ENCODE data around the gene EPOP. TPM values are rescaled to one million over a fixed set of nuclear protein-coding genes. Genes with fewer than 3 reads are reported as not detected.
A peak's percentile ranks its signal among the peaks of the same experiment; 100 is the strongest.

The EPOP gene
- total and polyA plus RNA-seq, 2 of the 13 experiments (the other 11 are each of a cell fraction or from before 2014, with no cell fraction given), result 14.7 to 37.8 TPM

DNA sequence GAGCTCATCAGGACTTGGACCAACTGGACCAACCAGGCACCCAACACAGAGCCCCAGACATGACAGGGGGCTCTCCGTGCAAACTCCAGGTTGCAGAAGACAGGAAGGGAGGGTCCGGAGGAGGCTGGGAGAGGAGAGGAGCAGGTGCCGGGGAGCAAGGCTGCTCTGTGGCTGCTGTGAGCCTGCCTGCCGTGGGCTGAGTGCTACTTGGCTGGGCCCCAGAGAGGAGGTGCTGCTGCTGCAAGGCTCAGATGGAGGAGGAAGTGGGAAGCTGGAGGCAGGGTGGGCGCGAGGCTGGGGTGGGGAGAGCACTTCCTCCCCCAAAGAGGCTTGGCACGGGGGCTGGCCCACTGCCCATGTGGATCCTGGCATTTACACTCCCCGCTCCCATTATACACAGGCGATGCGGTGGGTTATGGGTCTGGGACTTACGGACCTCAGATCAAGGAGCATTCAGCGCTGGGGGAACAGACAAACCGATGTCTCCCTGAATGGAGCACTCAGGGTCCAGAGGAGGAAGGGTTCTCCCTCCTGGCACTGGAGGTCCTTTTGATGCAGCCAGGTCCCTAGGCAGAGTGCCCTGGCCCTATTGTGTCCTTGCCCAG, 15.9 kb downstream of the EPOP start (continued):
- TF ChIP-seq ZNF687 (CRISPR knock-in tag; IDR thresholded peaks at IDR 0.05) (peak; percentile 65), ZEB1 (IDR thresholded peaks at IDR 0.05; ENCODE audit: insufficient replicate concordance, low read depth) (no peak), ZNF34 (CRISPR knock-in tag; IDR thresholded peaks at IDR 0.05; ENCODE audit: borderline replicate concordance) (0 out of 2 replicates have a peak, but pooled peaks have one; percentile 18), ELF4 (CRISPR knock-in tag; IDR thresholded peaks at IDR 0.05; ENCODE audit: borderline replicate concordance) (no peak), DMAP1 (CRISPR knock-in tag; IDR thresholded peaks at IDR 0.05) (0 out of 2 replicates have a peak, but pooled peaks have one; percentile 13), MED1 (CRISPR knock-in tag; IDR thresholded peaks at IDR 0.05) (no peak), ZNF788 (CRISPR knock-in tag; IDR thresholded peaks at IDR 0.05; ENCODE audit: borderline replicate concordance) (0 out of 2 replicates have a peak, but pooled peaks have one; percentile 29), TEAD3 (CRISPR knock-in tag; optimal IDR thresholded peaks at IDR 0.05; ENCODE audit: borderline replicate concordance) (peak; percentile 12), BCL6 (CRISPR knock-in tag; IDR thresholded peaks at IDR 0.05) (no peak), POLR2G (IDR thresholded peaks at IDR 0.05; ENCODE audit: low read depth, low read length) (0 out of 2 replicates have a peak, but pooled peaks have one; percentile 1), MED13 (CRISPR knock-in tag; IDR thresholded peaks at IDR 0.05) (0 out of 2 replicates have a peak, but pooled peaks have one; percentile 46), JUNB (CRISPR knock-in tag; IDR thresholded peaks at IDR 0.05; ENCODE audit: borderline replicate concordance) (no peak), ZNF747 (CRISPR knock-in tag; IDR thresholded peaks at IDR 0.05; ENCODE audit: borderline replicate concordance) (no peak), BCL3 (CRISPR knock-in tag; IDR thresholded peaks at IDR 0.05) (0 out of 2 replicates have a peak, but pooled peaks have one; percentile 46), ZFAT (CRISPR knock-in tag; conservative IDR thresholded peaks at IDR 0.05) (no peak), ZNF275 (CRISPR knock-in tag; IDR thresholded peaks at IDR 0.05; ENCODE audit: borderline replicate concordance) (0 out of 2 replicates have a peak, but pooled peaks have one; percentile 19), YY1 (IDR thresholded peaks at IDR 0.05; ENCODE audit: insufficient read depth, insufficient replicate concordance, low read depth, low read length) (no peak), ZSCAN29 (CRISPR knock-in tag; conservative IDR thresholded peaks at IDR 0.05) (peak; percentile 73; the same call in 1 of the 2 replicates), ZNF546 (CRISPR knock-in tag; conservative IDR thresholded peaks at IDR 0.05) (no peak), ONECUT2 (CRISPR knock-in tag; IDR thresholded peaks at IDR 0.05) (no peak), ZNF230 (CRISPR knock-in tag; IDR thresholded peaks at IDR 0.05) (0 out of 2 replicates have a peak, but pooled peaks have one; percentile 59)
- TF ChIP-seq, protein P1, sequence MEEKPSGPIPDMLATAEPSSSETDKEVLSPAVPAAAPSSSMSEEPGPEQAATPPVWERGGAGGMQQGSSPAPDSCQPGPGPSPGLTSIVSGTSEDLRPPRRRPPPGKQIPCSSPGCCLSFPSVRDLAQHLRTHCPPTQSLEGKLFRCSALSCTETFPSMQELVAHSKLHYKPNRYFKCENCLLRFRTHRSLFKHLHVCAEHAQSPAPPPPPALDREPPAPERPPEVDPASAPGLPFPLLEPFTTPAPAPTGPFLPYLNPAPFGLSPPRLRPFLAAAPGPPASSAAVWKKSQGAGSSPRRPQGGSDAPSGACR (CRISPR knock-in tag; IDR thresholded peaks at IDR 0.05), result peak; percentile 92
